ENCODE measurements around the gene CEP250.
"Not testable (repeated sequence)": the region's sequence is repeated elsewhere in the genome, so short reads cannot be mapped to it uniquely, and the experiment has no call there.

The CEP250 gene

GRCh38 chr20:35497780-35498189, 42.4 kb downstream of the CEP250 start:
- DNase-seq (ENCODE audit: low spot score): no peak

- no peak for DNase-seq (ENCODE audit: low spot score)
Measured at GRCh38 chr20:35499271-35499670, 43.9 kb downstream of the CEP250 start.

- DNase-seq (ENCODE audit: low spot score): no peak
Measured at GRCh38 chr20:35502352-35502751, 47.0 kb downstream of the CEP250 start.

GRCh38 chr20:35503281-35503680, 47.9 kb downstream of the CEP250 start:
- no peak for DNase-seq (ENCODE audit: low spot score)

- no peak for DNase-seq (ENCODE audit: low spot score)
Measured at GRCh38 chr20:35503841-35504561, 48.6 kb downstream of the CEP250 start.

- no peak for DNase-seq (ENCODE audit: low spot score)
Measured at GRCh38 chr20:35504751-35505150, 49.4 kb downstream of the CEP250 start.

GRCh38 chr20:35506179-35506578, 50.8 kb downstream of the CEP250 start:
- DNase-seq (ENCODE audit: low spot score): no peak

- DNase-seq (ENCODE audit: low spot score): no peak
Measured at GRCh38 chr20:35506872-35507638, 51.7 kb downstream of the CEP250 start.

- DNase-seq (ENCODE audit: low spot score): no peak
Measured at GRCh38 chr20:35508493-35509218, 53.3 kb downstream of the CEP250 start.

GRCh38 chr20:35510951-35511735, 55.7 kb downstream of the CEP250 start:
- no peak for DNase-seq (ENCODE audit: low spot score)

- DNase-seq (ENCODE audit: low spot score): no peak
Measured at GRCh38 chr20:35511814-35512420, 56.5 kb downstream of the CEP250 start.

- no peak for DNase-seq (ENCODE audit: low spot score)
Measured at GRCh38 chr20:35514371-35514932, 59.1 kb downstream of the CEP250 start.

GRCh38 chr20:35515341-35515740, 59.9 kb downstream of the CEP250 start:
- DNase-seq (ENCODE audit: low spot score): no peak

- DNase-seq (ENCODE audit: low spot score): no peak
Measured at GRCh38 chr20:35515949-35516645, 60.7 kb downstream of the CEP250 start.

GRCh38 chr20:35517125-35517524, 61.7 kb downstream of the CEP250 start:
- DNase-seq (ENCODE audit: low spot score): no peak

GRCh38 chr20:35517767-35518166, 62.4 kb downstream of the CEP250 start:
- not testable (repeated sequence) for DNase-seq (ENCODE audit: low spot score)

GRCh38 chr20:35518955-35519354, 63.6 kb downstream of the CEP250 start:
- DNase-seq (ENCODE audit: low spot score): no peak

- DNase-seq (ENCODE audit: low spot score): no peak
Measured at GRCh38 chr20:35523298-35523888, 68.0 kb downstream of the CEP250 start.

- no peak for DNase-seq (ENCODE audit: low spot score)
Measured at GRCh38 chr20:35525639-35526038, 70.2 kb downstream of the CEP250 start.

GRCh38 chr20:35527122-35527769, 71.8 kb downstream of the CEP250 start:
- DNase-seq (ENCODE audit: low spot score): no peak

Data from CD4-positive, alpha-beta T cell treated with Interleukin-6 at 100 ng/mL for 8 hours (primary cell).